HEK293 (cell line): ENCODE measurements around the gene BTBD9.

ENCODE experiments used
- CTCF ChIA-PET: fragments of 350-600 bp; formaldehyde crosslinking; extraction: SDS; loops from one replicate; lab custom pipeline; 2021; ENCODE audit warnings: antibody characterized with exemption; lab: Yijun Ruan, JAX
- POLR2A ChIA-PET: fragments of 300-600 bp; formaldehyde crosslinking; extraction: SDS; loops from one replicate; lab custom pipeline; 2020; ENCODE audit warnings: antibody characterized with exemption, inconsistent platforms; lab: Yijun Ruan, JAX
- H3K27ac ChIP-seq: fragments of 200-500 bp; sonication (Bioruptor generic); 2 replicates; pipeline ENCODE4 v1.5.1; 2014; ENCODE audit warnings: low read depth, low read length, control low read depth, inconsistent platforms; ENCODE audit errors: extremely low read depth
- H3K36me3 ChIP-seq, 2 experiments: fragments of 200-500 bp in 1 of 2; sonication (Bioruptor generic) in 1 of 2; 1 replicate in 1 of 2; 2 replicates in 1 of 2; pipeline ENCODE4 v1.5.1; 2014 to 2017; ENCODE audit warnings: inconsistent platforms in 2 of 2, low read length in 2 of 2; ENCODE audit not compliant: control insufficient read depth in 2 of 2, insufficient read depth in 1 of 2
- H3K4me1 ChIP-seq: fragments of 200-500 bp; sonication (Bioruptor generic); 2 replicates; pipeline ENCODE4 v1.5.1; 2014; ENCODE audit warnings: mild to moderate bottlenecking, low read length, inconsistent platforms; ENCODE audit not compliant: control insufficient read depth, insufficient read depth
- H3K4me3 ChIP-seq: 2 replicates; pipeline ENCODE4 v1.5.1; 2011; ENCODE audit warnings: low read depth, mild to moderate bottlenecking, control low read depth, low read length, moderate library complexity
- H3K9me3 ChIP-seq: fragments of 200-500 bp; sonication (Bioruptor generic); 2 replicates; pipeline ENCODE4 v1.5.1; 2014; ENCODE audit warnings: low read depth, low read length, inconsistent platforms; ENCODE audit not compliant: control insufficient read depth, insufficient read depth
- BCL11A ChIP-seq: fragments of 450-650 bp; formaldehyde crosslinking; IDR thresholded peaks from 2 replicates; pipeline ENCODE4 v1.5.1; 2016; ENCODE audit warnings: low read depth, missing biosample characterization, missing genetic modification characterization
- GFI1B ChIP-seq: fragments of 450-650 bp; formaldehyde crosslinking; IDR thresholded peaks from 2 replicates; pipeline ENCODE4 v1.5.1; 2016; ENCODE audit warnings: missing biosample characterization, missing genetic modification characterization
- PATZ1 ChIP-seq: fragments of 450-650 bp; formaldehyde crosslinking; IDR thresholded peaks from 2 replicates; pipeline ENCODE4 v1.5.1; 2016; ENCODE audit warnings: missing biosample characterization, missing genetic modification characterization
- ZFP37 ChIP-seq: fragments of 450-650 bp; formaldehyde crosslinking; IDR thresholded peaks from 2 replicates; pipeline ENCODE4 v1.5.1; 2016; ENCODE audit warnings: missing biosample characterization, missing genetic modification characterization
- ZNF140 ChIP-seq: fragments of 450-650 bp; formaldehyde crosslinking; IDR thresholded peaks from 2 replicates; pipeline ENCODE4 v1.5.1; 2016; ENCODE audit warnings: missing biosample characterization, missing genetic modification characterization
- ZNF202 ChIP-seq: fragments of 450-650 bp; formaldehyde crosslinking; IDR thresholded peaks from 2 replicates; pipeline ENCODE4 v1.5.1; 2016; ENCODE audit warnings: missing biosample characterization, missing genetic modification characterization, borderline replicate concordance
- ZNF23 ChIP-seq: fragments of 450-650 bp; formaldehyde crosslinking; IDR thresholded peaks from 2 replicates; pipeline ENCODE4 v1.5.1; 2016; ENCODE audit warnings: missing biosample characterization, missing genetic modification characterization, borderline replicate concordance
- ZNF423 ChIP-seq: fragments of 450-650 bp; formaldehyde crosslinking; IDR thresholded peaks from 2 replicates; pipeline ENCODE4 v1.5.1; 2016; ENCODE audit warnings: missing biosample characterization, missing genetic modification characterization
- ZNF521 ChIP-seq: fragments of 450-650 bp; formaldehyde crosslinking; IDR thresholded peaks from 2 replicates; pipeline ENCODE4 v1.5.1; 2017; ENCODE audit warnings: missing biosample characterization, mild to moderate bottlenecking, missing genetic modification characterization
- ZNF596 ChIP-seq: fragments of 450-650 bp; IDR thresholded peaks from 2 replicates; pipeline ENCODE4 v1.5.0; 2018; ENCODE audit warnings: missing biosample characterization, mild to moderate bottlenecking, missing genetic modification characterization, moderate library complexity
- ZSCAN30 ChIP-seq: fragments of 450-650 bp; IDR thresholded peaks from 2 replicates; pipeline ENCODE4 v1.5.1; 2018; ENCODE audit warnings: missing biosample characterization, mild to moderate bottlenecking, missing genetic modification characterization, moderate library complexity
- TF ChIP-seq, protein P1 (sequence below): fragments of 450-650 bp; formaldehyde crosslinking; IDR thresholded peaks from 2 replicates; pipeline ENCODE4 v1.5.1; 2016; ENCODE audit warnings: missing biosample characterization, missing genetic modification characterization, borderline replicate concordance
- TF ChIP-seq, protein P2 (sequence below): fragments of 450-650 bp; formaldehyde crosslinking; IDR thresholded peaks from 2 replicates; pipeline ENCODE4 v1.5.1; 2016; ENCODE audit warnings: missing biosample characterization, missing genetic modification characterization, borderline replicate concordance

BTBD9 gene

GRCh38 chr6:38484656-38485055 lies 155.1 kb downstream of the BTBD9 start:
- Histone ChIP-seq H3K4me1 (no peaks in the 10 kb centered on the region), H3K36me3 (no peaks in the 10 kb centered on the region), H3K9me3 (no peaks in the 10 kb centered on the region), H3K27ac (no peak overlapping the region), H3K4me3 (no peak overlapping the region)
- CTCF ChIA-PET, result interaction anchor here (1.2 to 6.5 kb wide), 2 partner anchors 9 to 14 kb away, joined by 4 to 41 read pairs; no protein-coding TSS in a partner anchor
- POLR2A ChIA-PET, result no interaction called here
- TF ChIP-seq ZNF23 (no peak), ZNF423 (tag by site-specific recombination) (no peak), ZNF596 (tag by site-specific recombination) (no peak)
- TF ChIP-seq, protein P1, sequence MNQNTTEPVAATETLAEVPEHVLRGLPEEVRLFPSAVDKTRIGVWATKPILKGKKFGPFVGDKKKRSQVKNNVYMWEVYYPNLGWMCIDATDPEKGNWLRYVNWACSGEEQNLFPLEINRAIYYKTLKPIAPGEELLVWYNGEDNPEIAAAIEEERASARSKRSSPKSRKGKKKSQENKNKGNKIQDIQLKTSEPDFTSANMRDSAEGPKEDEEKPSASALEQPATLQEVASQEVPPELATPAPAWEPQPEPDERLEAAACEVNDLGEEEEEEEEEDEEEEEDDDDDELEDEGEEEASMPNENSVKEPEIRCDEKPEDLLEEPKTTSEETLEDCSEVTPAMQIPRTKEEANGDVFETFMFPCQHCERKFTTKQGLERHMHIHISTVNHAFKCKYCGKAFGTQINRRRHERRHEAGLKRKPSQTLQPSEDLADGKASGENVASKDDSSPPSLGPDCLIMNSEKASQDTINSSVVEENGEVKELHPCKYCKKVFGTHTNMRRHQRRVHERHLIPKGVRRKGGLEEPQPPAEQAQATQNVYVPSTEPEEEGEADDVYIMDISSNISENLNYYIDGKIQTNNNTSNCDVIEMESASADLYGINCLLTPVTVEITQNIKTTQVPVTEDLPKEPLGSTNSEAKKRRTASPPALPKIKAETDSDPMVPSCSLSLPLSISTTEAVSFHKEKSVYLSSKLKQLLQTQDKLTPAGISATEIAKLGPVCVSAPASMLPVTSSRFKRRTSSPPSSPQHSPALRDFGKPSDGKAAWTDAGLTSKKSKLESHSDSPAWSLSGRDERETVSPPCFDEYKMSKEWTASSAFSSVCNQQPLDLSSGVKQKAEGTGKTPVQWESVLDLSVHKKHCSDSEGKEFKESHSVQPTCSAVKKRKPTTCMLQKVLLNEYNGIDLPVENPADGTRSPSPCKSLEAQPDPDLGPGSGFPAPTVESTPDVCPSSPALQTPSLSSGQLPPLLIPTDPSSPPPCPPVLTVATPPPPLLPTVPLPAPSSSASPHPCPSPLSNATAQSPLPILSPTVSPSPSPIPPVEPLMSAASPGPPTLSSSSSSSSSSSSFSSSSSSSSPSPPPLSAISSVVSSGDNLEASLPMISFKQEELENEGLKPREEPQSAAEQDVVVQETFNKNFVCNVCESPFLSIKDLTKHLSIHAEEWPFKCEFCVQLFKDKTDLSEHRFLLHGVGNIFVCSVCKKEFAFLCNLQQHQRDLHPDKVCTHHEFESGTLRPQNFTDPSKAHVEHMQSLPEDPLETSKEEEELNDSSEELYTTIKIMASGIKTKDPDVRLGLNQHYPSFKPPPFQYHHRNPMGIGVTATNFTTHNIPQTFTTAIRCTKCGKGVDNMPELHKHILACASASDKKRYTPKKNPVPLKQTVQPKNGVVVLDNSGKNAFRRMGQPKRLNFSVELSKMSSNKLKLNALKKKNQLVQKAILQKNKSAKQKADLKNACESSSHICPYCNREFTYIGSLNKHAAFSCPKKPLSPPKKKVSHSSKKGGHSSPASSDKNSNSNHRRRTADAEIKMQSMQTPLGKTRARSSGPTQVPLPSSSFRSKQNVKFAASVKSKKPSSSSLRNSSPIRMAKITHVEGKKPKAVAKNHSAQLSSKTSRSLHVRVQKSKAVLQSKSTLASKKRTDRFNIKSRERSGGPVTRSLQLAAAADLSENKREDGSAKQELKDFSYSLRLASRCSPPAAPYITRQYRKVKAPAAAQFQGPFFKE, result no peak

DNA sequence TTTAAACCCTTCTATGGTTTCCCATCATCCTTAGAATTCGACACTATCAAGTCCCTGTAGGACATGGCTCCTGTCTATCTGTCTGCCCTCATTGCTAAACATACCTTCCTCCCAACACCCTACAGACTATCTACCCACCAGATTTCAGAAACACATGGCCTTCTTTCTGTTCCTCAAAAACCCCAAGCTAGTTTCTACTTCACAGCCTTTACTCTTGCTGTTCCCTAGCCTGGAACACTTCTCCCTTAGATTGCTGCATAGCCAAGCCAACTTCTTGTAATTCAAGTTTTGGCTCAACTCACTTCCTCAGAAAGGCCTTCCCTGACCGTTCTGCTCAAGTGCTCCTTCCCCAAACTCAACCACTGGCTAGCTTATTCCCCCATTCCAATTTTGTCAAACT lies 156.2 kb downstream of the BTBD9 start:
- ChIA-PET POLR2A (no interaction called here), CTCF (interaction anchor here (0.7 to 6.5 kb wide), 3 partner anchors 10 to 692 kb away, joined by 3 to 41 read pairs (median 4); no protein-coding TSS in a partner anchor)
- H3K27ac ChIP-seq, result no peak overlapping the region
- H3K4me1 ChIP-seq, result no peaks in the 10 kb centered on the region
- H3K9me3 ChIP-seq, result no peaks in the 10 kb centered on the region
- TF ChIP-seq PATZ1 (tag by site-specific recombination) (no peak), ZNF521 (tag by site-specific recombination) (no peak), ZSCAN30 (no peak), GFI1B (tag by site-specific recombination) (no peak), ZFP37 (tag by site-specific recombination) (no peak), BCL11A (tag by site-specific recombination) (no peak), ZNF202 (tag by site-specific recombination) (no peak), ZNF140 (tag by site-specific recombination) (no peak)
- TF ChIP-seq, protein P2, sequence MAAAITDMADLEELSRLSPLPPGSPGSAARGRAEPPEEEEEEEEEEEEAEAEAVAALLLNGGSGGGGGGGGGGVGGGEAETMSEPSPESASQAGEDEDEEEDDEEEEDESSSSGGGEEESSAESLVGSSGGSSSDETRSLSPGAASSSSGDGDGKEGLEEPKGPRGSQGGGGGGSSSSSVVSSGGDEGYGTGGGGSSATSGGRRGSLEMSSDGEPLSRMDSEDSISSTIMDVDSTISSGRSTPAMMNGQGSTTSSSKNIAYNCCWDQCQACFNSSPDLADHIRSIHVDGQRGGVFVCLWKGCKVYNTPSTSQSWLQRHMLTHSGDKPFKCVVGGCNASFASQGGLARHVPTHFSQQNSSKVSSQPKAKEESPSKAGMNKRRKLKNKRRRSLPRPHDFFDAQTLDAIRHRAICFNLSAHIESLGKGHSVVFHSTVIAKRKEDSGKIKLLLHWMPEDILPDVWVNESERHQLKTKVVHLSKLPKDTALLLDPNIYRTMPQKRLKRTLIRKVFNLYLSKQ (tag by site-specific recombination), result no peak
- no peaks in the 10 kb centered on the region for H3K36me3 ChIP-seq
- H3K4me3 ChIP-seq, result no peak overlapping the region
